Measurements from ENCODE around the gene FEZ2. TPM values are rescaled to one million over a fixed set of nuclear protein-coding genes. Genes with fewer than 3 reads are reported as not detected.

The FEZ2 gene
- total and polyA plus RNA-seq, 2 of the 8 experiments (the other 6 are each of a cell fraction or from before 2014, with no cell fraction given), result 7.5 to 16.4 TPM

- Histone ChIP-seq H3K9ac (replicated peaks in 1 of 4; ENCODE audit: extremely low read depth in 1 of 4, low read depth in 3 of 4, low read length in 3 of 4) (no peak overlapping the region), H2BK5ac (ENCODE audit: low read depth, low read length) (no peak overlapping the region), H2BK120ac (replicated peaks; ENCODE audit: low read depth, low read length) (no peak overlapping the region), H4K20me1 (replicated peaks in 1 of 2; ENCODE audit: control insufficient read depth in 1 of 2, insufficient read depth in 2 of 2, low read length in 2 of 2) (no peaks in the 10 kb centered on the region), H3K79me1 (ENCODE audit: low read depth, low read length) (peaks cover 3% of the 10 kb centered on the region; the same call in 1 of the 2 replicates), H3K18ac (ENCODE audit: extremely low read depth, low read length) (no peak overlapping the region), H4K5ac (ENCODE audit: insufficient read length, low read depth, low read length) (no peak overlapping the region), H3K23ac (ENCODE audit: insufficient read length) (no peak overlapping the region), H3K23me2 (ENCODE audit: low read depth, low read length) (no peaks in the 10 kb centered on the region), H3K4me3 (ENCODE audit: extremely low read depth in 1 of 4, insufficient read depth in 2 of 4, low read depth in 3 of 4, low read length in 4 of 4) (no peak overlapping the region), H3K4ac (replicated peaks; ENCODE audit: insufficient read length, low read depth, low read length) (no peak overlapping the region), H2AK5ac (ENCODE audit: low read depth, low read length) (no peak overlapping the region), H3K27me3 (replicated peaks in 1 of 4; ENCODE audit: control insufficient read depth in 3 of 4, extremely low read depth in 1 of 4, insufficient read depth in 3 of 4, low read length in 3 of 4) (no peaks in the 10 kb centered on the region), H3K9me3 (ENCODE audit: insufficient read depth in 2 of 2, low read depth in 1 of 2, low read length in 1 of 2) (no peaks in the 10 kb centered on the region), H2BK15ac (ENCODE audit: low read length) (no peak overlapping the region), H3K56ac (replicated peaks; ENCODE audit: insufficient read length, low read depth, low read length) (no peak overlapping the region), H3K4me1 (replicated peaks in 1 of 4; ENCODE audit: control insufficient read depth in 3 of 4, insufficient read depth in 4 of 4, low read length in 3 of 4) (peaks cover 0 to 7% (median 2%) of the 10 kb centered on the region in 4 experiments; a peak in 4 of 7 replicates), H4K8ac (ENCODE audit: extremely low read depth, insufficient read depth, low read length) (no peak overlapping the region), H3K14ac (ENCODE audit: insufficient read length) (no peak overlapping the region), H3K27ac (ENCODE audit: low read depth, low read length) (no peak overlapping the region), H2BK12ac (ENCODE audit: low read depth, low read length) (no peak overlapping the region), H4K91ac (replicated peaks; ENCODE audit: insufficient read length, low read length) (no peak overlapping the region), H3K4me2 (ENCODE audit: insufficient read depth in 1 of 2, low read depth in 2 of 2, low read length in 2 of 2) (no peak overlapping the region), H2AFZ (ENCODE audit: low read length) (no peak overlapping the region), H2BK20ac (ENCODE audit: low read length) (no peak overlapping the region), H3K79me2 (ENCODE audit: control insufficient read depth in 1 of 2, insufficient read depth in 2 of 2, low read length in 2 of 2) (0 out of 4 replicates have a peak, but pooled peaks cover 0 to 2% of the 10 kb centered on the region in 2 experiments), H3K36me3 (ENCODE audit: control insufficient read depth in 2 of 4, insufficient read depth in 4 of 4, low read length in 3 of 4) (no peaks in the 10 kb centered on the region)
- DNase-seq (ENCODE audit: low read depth in 1 of 2, low spot score in 2 of 2) (no peak), FAIRE-seq (no peak)
- WGBS, 2 experiments (ENCODE audit: extremely low coverage in 1 of 2, insufficient coverage in 1 of 2, insufficient read length in 1 of 2, insufficient replicate concordance in 2 of 2, low coverage in 1 of 2, low lambda C conversion rate in 2 of 2, missing lambda C conversion rate in 1 of 2), result 97% methylated on average over 5 of the region's 5 CpGs; no CpG with 5 or more reads in 1 of the 2 experiments
- CTCF ChIA-PET (ENCODE audit: partially characterized antibody), result interaction anchor here (1.1 to 3.1 kb wide), 4 partner anchors 21 to 225 kb away, joined by 3 to 9 read pairs (median 3); no protein-coding TSS in a partner anchor
- TF ChIP-seq ATF2 (IDR thresholded peaks at IDR 0.05; ENCODE audit: low read length) (no peak), SP2 (IDR thresholded peaks at IDR 0.05; ENCODE audit: low read length) (no peak), SP4 (IDR thresholded peaks at IDR 0.05; ENCODE audit: low read length) (no peak)
- POLR2A ChIA-PET (ENCODE audit: partially characterized antibody), result no interaction called here
Measured at GRCh38 chr2:36560726-36561125, 37.2 kb downstream of the FEZ2 start.
